ENCODE data around the gene FARP1.

FARP1 gene

DNA sequence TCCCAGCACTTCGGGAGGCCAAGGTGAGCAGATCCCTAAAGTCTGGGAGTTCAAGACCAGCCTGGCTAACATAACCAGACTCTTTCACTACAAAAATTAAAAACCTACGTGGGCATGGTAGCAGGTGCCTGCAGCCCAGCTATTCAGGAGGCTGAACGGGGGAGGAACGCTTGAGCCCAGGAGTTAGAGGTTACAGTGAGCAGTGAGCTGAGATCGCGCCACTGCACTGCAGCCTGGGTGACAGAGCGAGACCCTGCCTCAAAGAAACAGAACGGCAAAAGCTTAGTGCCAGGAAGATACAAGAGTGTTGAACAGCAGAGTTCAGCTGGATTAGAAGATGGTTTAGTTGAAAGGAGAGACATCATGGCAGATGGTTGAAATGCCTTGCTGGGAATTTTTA, 58.3 kb downstream of the FARP1 start:
- no peak for DNase-seq (ENCODE audit: low spot score)

DNA sequence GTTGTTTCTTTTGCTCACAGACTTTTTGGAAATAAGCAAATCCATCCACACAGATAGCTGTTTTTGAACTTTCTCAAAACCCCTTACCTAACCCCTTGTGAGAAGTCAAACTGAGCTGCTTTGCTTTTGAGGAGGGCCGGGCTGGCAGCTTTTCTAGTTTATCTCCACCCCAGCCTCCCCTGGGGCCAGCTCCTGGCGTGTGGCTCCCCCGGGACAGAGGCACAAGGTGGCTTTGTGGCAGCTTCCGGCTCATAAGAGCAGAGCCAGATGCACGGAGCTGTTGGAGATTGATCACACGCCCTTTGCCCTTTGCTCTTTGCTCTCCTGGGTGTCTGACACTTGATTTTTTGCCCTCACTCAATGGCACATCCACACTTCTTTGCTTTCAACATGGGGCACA, 59.1 kb downstream of the FARP1 start:
- no peak for DNase-seq (ENCODE audit: low spot score)

GRCh38 chr13:98203646-98204326, 60.9 kb downstream of the FARP1 start:
- no peak for DNase-seq (ENCODE audit: low spot score)

- DNase-seq (ENCODE audit: low spot score): no peak
Observed at GRCh38 chr13:98204546-98204945, 61.7 kb downstream of the FARP1 start.

DNA sequence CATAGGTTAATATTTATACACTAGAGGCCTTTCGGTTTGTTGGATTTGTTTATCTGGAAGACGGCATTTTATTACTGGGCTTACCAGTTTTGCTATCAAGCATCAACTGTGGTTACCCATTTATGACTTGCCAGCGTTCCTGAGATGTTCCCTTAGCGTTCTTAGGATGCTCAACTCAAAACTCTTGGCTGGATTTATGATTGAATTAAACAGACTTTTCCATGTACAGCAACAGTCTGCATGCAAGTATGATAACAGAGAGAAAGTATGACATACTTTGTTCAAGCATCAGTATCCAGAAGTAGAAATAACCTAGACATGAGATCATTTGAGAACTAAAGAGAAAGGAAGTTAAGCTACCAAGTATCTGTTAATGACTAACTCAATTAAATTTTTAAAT, 64.1 kb downstream of the FARP1 start:
- DNase-seq (ENCODE audit: low spot score): no peak

DNA sequence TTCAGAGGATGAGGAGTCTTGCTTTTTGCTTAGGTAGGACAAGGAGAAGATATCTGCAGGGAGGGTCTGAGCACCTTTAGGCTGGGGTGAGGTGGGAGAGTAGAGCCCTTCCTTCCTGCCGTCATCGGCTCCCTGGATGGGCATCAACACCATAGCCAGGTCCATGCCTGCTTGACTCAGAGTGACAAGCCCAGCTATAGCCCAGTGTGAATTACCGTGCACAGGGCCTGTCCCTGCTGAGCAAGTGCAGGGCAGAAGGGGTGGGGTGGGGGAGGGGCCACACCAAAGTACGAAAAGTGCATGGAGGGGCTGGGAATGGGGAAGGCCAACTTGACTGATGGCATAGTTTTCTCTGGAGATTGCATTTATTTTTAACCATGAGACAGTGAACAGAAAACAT, 64.5 kb downstream of the FARP1 start:
- DNase-seq (ENCODE audit: low spot score): no peak

- no peak for DNase-seq (ENCODE audit: low spot score)
Observed at GRCh38 chr13:98208606-98209005, 65.7 kb downstream of the FARP1 start.

GRCh38 chr13:98212763-98213162, 69.9 kb downstream of the FARP1 start:
- no peak for DNase-seq (ENCODE audit: low spot score)

- no peak for DNase-seq (ENCODE audit: low spot score)
Observed at GRCh38 chr13:98213354-98213753, 70.5 kb downstream of the FARP1 start.

DNA sequence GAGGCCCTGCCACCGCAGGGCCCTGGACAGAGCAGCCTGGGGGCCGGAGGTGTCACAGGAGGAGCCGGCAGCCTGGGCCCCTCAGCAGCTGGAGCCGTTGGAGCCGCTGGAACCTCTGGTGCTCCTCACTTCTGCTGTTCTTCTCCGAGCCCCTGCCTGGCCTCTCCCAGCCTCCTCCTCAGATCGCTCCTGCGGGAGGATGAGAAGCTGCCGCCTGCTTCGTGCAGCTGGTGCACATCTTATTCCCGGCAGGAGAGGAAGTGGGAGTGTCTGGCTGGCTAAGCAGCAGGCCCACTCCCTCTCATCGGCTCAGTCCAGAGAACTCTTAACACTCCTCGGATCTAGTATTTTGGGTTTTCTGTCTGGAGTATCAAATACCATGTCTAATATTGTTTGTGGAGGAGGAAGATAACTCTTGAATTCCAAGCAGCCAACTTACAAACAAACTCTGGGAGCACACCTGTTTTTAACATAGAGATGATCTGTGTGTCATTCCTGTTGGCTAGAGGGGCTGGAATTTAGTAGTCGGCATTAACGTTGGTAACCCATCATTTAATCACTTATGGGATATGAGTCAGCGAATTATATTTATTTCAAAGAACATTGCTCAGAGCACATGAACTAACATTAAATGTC, 71.2 kb downstream of the FARP1 start:
- peak; percentile 72 for DNase-seq (ENCODE audit: low spot score)

DNA sequence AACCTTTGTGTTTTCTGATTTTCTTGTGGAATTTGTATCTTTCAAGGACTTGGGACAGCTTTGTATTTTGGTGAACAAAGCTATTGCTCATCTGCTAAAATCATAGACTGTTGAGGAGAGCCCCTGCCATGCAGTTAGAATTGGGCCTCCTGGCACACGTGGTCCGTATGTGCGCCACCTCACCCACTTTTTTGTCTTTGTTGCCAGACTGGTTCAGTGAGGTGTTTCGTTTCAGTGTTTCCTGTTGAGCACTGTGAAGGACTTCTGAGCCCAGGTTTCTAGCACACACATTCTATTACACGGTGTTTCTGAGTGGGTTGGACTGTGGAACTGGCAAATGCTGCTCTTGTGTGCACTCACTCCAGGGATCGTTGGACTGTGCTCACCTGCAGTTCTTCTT, 71.8 kb downstream of the FARP1 start:
- no peak for DNase-seq (ENCODE audit: low spot score)

- DNase-seq (ENCODE audit: low spot score): no peak
Observed at GRCh38 chr13:98215508-98215907, 72.6 kb downstream of the FARP1 start.

GRCh38 chr13:98216135-98216565, 73.3 kb downstream of the FARP1 start:
- no peak for DNase-seq (ENCODE audit: low spot score)

DNA sequence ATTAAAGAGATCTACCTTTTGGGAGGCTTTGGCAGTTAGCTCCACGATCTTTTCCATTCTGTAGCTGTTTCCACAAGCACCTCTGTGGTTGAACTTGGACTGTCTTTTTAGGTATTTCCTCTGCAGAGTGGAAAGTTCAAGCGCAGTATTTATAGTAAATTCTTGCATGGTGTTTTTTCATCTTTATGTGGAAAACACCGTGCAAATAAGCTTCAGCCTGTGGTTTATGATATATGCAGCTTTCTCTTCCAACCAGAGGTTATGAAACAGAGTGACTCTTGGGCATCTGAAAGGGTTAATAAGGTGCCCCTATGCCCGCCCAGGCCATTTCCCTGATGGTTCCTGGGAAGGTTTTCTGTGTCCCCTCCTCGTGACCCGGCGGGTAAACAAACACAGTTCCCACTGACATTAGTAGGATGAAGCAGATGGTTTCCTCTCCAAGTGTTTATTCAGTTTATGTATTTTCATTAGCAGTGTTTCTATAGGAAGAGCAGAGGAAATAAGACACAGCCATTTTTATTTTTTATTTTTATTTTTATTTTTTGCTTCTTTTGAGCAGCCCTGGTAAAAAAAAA, 73.9 kb downstream of the FARP1 start:
- DNase-seq (ENCODE audit: low spot score): no peak

- no peak for DNase-seq (ENCODE audit: low spot score)
Observed at GRCh38 chr13:98217597-98217996, 74.7 kb downstream of the FARP1 start.

- no peak for DNase-seq (ENCODE audit: low spot score)
Observed at GRCh38 chr13:98219685-98220084, 76.8 kb downstream of the FARP1 start.

DNA sequence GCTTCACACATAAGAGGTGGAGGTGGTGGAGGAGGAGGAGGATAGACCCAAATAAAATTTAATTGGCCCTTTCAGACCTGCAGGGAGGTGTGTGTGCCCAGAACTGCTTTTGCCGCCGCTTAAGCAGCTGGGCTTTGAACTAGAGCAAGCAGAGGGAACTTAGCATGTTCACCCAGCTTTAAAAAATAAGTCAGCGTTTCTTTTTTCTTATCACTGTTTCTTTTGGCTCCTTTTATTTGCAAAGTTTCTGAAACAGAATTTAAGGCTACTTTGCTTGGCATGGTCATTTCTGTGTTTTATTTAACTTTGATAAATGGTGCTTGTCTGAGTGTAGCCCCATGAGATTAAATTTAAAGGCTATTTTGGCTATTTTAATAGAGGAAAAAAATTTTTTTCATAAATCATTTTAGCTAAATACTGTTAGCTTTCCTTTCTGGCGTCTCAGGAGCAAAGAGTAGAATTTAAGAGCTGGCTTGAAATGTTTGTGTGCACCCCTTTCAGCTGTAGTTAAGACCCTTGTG, 77.4 kb downstream of the FARP1 start:
- no peak for DNase-seq (ENCODE audit: low spot score)

- DNase-seq (ENCODE audit: low spot score): no peak
Observed at GRCh38 chr13:98221234-98221633, 78.3 kb downstream of the FARP1 start.

GRCh38 chr13:98222081-98222554, 79.2 kb downstream of the FARP1 start:
- no peak for DNase-seq (ENCODE audit: low spot score)

GRCh38 chr13:98222816-98223215, 79.9 kb downstream of the FARP1 start:
- DNase-seq (ENCODE audit: low spot score): no peak

GRCh38 chr13:98223741-98224140, 80.8 kb downstream of the FARP1 start:
- no peak for DNase-seq (ENCODE audit: low spot score)

DNA sequence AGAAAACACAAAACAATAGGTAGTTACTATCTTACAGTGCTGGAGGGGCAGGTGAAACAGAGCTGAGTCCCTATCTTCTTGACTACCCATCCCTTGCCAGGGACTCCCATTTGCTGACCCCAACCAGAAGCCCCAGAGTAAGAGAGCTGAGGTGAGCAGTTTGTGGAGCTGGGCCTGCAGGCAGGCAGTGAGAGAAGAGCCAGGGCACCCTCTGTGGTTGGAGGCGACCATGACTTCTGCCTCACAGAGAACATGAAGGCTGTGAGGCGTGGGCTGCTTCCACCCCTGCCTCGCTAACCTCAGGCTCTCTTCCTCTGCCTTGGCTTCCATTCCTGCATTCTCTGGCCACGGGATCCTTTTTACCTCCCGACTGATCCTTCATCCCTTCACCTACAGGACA, 81.7 kb downstream of the FARP1 start:
- DNase-seq (ENCODE audit: low spot score): no peak
